SK-N-SH treated with all-trans-retinoic acid at 6 μM for 48 hours (cell line): ENCODE measurements around the gene ADAMTS17.
"Not testable (repeated sequence)": the region's sequence is repeated elsewhere in the genome, so short reads cannot be mapped to it uniquely, and the experiment has no call there.

Experiments used
- ATAC-seq: fragments of 200-7000 bp; cut with Tn5 transposase; 3 replicates; pipeline ENCODE4 v1.9.1; 2020; ENCODE audit warnings: mild to moderate bottlenecking, moderate library complexity
- BACH2 ChIP-seq: fragments of 250-450 bp; sonication (Bioruptor Pico); IDR thresholded peaks from 2 replicates; pipeline ENCODE4 v1.9.0; 2021; ENCODE audit warnings: mild to moderate bottlenecking, borderline replicate concordance
- CSDC2 ChIP-seq: fragments of 250-450 bp; sonication (Bioruptor Pico); IDR thresholded peaks from 2 replicates; pipeline ENCODE4 v1.5.0; 2020; ENCODE audit warnings: mild to moderate bottlenecking, moderate library complexity
- ESRRG ChIP-seq: fragments of 250-450 bp; sonication (Bioruptor Pico); IDR thresholded peaks from 2 replicates; pipeline ENCODE4 v1.6.1; 2021; ENCODE audit warnings: mild to moderate bottlenecking
- GLIS3 ChIP-seq: fragments of 250-450 bp; sonication (Bioruptor Pico); IDR thresholded peaks from 2 replicates; pipeline ENCODE4 v1.5.0; 2020; ENCODE audit warnings: mild to moderate bottlenecking, moderate library complexity
- ISL1 ChIP-seq: fragments of 250-450 bp; sonication (Bioruptor Pico); IDR thresholded peaks from 2 replicates; pipeline ENCODE4 v2.1.2; 2022; ENCODE audit warnings: mild to moderate bottlenecking, moderate library complexity
- OSR1 ChIP-seq: fragments of 250-450 bp; sonication (Bioruptor Pico); IDR thresholded peaks from 2 replicates; pipeline ENCODE4 v1.8.0; 2022; ENCODE audit warnings: moderate library complexity, mild to moderate bottlenecking, inconsistent platforms
- RARB ChIP-seq: fragments of 250-450 bp; sonication (Bioruptor Pico); IDR thresholded peaks from 2 replicates; pipeline ENCODE4 v1.8.0; 2021; ENCODE audit warnings: mild to moderate bottlenecking, moderate library complexity
- TCF4 ChIP-seq: fragments of 250-450 bp; sonication (Bioruptor Pico); IDR thresholded peaks from 2 replicates; pipeline ENCODE4 v1.8.0; 2021; ENCODE audit warnings: mild to moderate bottlenecking, moderate library complexity, borderline replicate concordance
- TOX ChIP-seq: fragments of 250-450 bp; sonication (Bioruptor Pico); IDR thresholded peaks from 2 replicates; pipeline ENCODE4 v1.8.0; 2021; ENCODE audit warnings: mild to moderate bottlenecking, moderate library complexity, borderline replicate concordance
- ZFP3 ChIP-seq: fragments of 250-450 bp; sonication (Bioruptor Pico); IDR thresholded peaks from 2 replicates; pipeline ENCODE4 v1.5.0; 2020; ENCODE audit warnings: mild to moderate bottlenecking, moderate library complexity
- ZFP30 ChIP-seq: fragments of 450-650 bp; formaldehyde crosslinking; IDR thresholded peaks from 2 replicates; pipeline ENCODE4 v1.5.0; 2022; ENCODE audit warnings: mild to moderate bottlenecking, moderate library complexity
- ZNF565 ChIP-seq: fragments of 450-650 bp; formaldehyde crosslinking; conservative IDR thresholded peaks from 2 replicates; pipeline ENCODE4 v1.5.0; 2020; ENCODE audit warnings: low read depth, mild to moderate bottlenecking, moderate library complexity
- ZNF70 ChIP-seq: fragments of 450-650 bp; formaldehyde crosslinking; IDR thresholded peaks from 2 replicates; pipeline ENCODE4 v1.5.0; 2020; ENCODE audit warnings: mild to moderate bottlenecking, moderate library complexity
- ZNF8 ChIP-seq: fragments of 450-650 bp; formaldehyde crosslinking; IDR thresholded peaks from 2 replicates; pipeline ENCODE4 v1.5.0; 2020; ENCODE audit warnings: mild to moderate bottlenecking, moderate library complexity
- TF ChIP-seq, protein P1 (sequence below): fragments of 250-450 bp; sonication (Bioruptor Pico); IDR thresholded peaks from 2 replicates; pipeline ENCODE4 v1.5.0; 2020; ENCODE audit warnings: mild to moderate bottlenecking, moderate library complexity
- TF ChIP-seq, protein P2 (sequence below): fragments of 250-450 bp; sonication (Bioruptor Pico); IDR thresholded peaks from 2 replicates; pipeline ENCODE4 v1.5.1; 2020; ENCODE audit warnings: low read depth, mild to moderate bottlenecking, moderate library complexity
- TF ChIP-seq, protein P3 (sequence below): fragments of 250-450 bp; sonication (Bioruptor Pico); IDR thresholded peaks from 2 replicates; pipeline ENCODE4 v1.8.0; 2020; ENCODE audit warnings: mild to moderate bottlenecking, moderate library complexity, borderline replicate concordance
- TF ChIP-seq, protein P4 (sequence below): fragments of 250-450 bp; sonication (Bioruptor Pico); IDR thresholded peaks from 2 replicates; pipeline ENCODE4 v1.8.0; 2021; ENCODE audit warnings: low read depth, mild to moderate bottlenecking, moderate library complexity, borderline replicate concordance

Gene ADAMTS17

DNA sequence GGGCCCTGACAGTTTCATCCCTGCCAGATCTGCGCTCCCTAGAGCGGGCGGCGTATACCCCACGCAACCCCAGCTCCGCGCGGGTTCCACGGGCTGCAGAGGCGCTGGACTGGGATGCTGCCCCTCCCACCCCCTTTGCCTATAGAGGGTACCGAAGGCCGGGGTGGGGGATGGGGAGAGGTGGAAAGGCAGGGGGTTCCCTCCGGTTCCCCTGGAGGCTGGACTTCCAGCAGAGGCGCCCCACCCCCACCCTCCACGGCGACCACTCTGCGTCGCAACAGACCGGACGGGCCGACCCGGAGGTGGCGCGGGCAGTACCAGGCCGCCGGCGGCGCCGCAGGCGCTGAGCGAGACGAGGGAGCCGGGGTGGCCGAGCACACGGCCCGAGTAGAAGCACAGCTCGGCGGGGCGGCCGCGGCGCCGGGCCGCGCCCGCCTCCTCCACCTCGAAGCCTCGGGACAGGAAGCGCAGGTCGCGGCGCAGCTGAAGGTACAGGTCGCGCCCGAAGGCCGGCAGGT lies 995 bp downstream of the ADAMTS17 start:
- ATAC-seq, result no peak
- TF ChIP-seq, protein P1, sequence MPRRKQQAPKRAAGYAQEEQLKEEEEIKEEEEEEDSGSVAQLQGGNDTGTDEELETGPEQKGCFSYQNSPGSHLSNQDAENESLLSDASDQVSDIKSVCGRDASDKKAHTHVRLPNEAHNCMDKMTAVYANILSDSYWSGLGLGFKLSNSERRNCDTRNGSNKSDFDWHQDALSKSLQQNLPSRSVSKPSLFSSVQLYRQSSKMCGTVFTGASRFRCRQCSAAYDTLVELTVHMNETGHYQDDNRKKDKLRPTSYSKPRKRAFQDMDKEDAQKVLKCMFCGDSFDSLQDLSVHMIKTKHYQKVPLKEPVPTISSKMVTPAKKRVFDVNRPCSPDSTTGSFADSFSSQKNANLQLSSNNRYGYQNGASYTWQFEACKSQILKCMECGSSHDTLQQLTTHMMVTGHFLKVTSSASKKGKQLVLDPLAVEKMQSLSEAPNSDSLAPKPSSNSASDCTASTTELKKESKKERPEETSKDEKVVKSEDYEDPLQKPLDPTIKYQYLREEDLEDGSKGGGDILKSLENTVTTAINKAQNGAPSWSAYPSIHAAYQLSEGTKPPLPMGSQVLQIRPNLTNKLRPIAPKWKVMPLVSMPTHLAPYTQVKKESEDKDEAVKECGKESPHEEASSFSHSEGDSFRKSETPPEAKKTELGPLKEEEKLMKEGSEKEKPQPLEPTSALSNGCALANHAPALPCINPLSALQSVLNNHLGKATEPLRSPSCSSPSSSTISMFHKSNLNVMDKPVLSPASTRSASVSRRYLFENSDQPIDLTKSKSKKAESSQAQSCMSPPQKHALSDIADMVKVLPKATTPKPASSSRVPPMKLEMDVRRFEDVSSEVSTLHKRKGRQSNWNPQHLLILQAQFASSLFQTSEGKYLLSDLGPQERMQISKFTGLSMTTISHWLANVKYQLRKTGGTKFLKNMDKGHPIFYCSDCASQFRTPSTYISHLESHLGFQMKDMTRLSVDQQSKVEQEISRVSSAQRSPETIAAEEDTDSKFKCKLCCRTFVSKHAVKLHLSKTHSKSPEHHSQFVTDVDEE, result no peak
- TF ChIP-seq RARB (CRISPR knock-in tag) (no peak), ZNF565 (CRISPR knock-in tag) (no peak), OSR1 (CRISPR knock-in tag) (no peak), ESRRG (CRISPR knock-in tag) (no peak), CSDC2 (no peak), TCF4 (no peak), ISL1 (CRISPR knock-in tag) (no peak), BACH2 (CRISPR knock-in tag) (no peak)
- TF ChIP-seq, protein P2, sequence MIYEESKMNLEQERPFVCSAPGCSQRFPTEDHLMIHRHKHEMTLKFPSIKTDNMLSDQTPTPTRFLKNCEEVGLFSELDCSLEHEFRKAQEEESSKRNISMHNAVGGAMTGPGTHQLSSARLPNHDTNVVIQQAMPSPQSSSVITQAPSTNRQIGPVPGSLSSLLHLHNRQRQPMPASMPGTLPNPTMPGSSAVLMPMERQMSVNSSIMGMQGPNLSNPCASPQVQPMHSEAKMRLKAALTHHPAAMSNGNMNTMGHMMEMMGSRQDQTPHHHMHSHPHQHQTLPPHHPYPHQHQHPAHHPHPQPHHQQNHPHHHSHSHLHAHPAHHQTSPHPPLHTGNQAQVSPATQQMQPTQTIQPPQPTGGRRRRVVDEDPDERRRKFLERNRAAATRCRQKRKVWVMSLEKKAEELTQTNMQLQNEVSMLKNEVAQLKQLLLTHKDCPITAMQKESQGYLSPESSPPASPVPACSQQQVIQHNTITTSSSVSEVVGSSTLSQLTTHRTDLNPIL (CRISPR knock-in tag), result no peak
- TF ChIP-seq, protein P3, sequence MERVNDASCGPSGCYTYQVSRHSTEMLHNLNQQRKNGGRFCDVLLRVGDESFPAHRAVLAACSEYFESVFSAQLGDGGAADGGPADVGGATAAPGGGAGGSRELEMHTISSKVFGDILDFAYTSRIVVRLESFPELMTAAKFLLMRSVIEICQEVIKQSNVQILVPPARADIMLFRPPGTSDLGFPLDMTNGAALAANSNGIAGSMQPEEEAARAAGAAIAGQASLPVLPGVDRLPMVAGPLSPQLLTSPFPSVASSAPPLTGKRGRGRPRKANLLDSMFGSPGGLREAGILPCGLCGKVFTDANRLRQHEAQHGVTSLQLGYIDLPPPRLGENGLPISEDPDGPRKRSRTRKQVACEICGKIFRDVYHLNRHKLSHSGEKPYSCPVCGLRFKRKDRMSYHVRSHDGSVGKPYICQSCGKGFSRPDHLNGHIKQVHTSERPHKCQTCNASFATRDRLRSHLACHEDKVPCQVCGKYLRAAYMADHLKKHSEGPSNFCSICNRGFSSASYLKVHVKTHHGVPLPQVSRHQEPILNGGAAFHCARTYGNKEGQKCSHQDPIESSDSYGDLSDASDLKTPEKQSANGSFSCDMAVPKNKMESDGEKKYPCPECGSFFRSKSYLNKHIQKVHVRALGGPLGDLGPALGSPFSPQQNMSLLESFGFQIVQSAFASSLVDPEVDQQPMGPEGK, result no peak

DNA sequence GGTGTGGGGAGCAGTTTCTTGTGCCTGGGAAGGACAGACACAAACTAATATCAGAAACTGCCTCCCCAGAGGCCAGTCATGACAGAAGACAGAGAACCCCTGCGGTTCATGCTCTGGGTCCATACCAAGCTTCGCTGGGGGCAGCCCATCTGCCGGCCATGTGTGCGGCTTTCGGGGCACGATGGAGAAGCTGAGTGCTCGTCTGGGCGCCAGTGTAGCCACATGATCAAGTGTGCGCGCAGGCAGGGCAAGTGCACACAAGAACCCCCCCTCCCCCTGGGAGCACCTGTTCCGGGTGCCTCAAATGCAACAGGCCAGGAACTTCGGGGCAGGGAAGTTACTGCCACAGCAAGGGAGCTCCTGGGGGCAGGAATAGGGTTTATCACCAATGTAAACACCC lies 1.8 kb downstream of the ADAMTS17 start:
- no peak for ATAC-seq
- TF ChIP-seq ZFP3 (CRISPR knock-in tag), result no peak
- no peak for TF ChIP-seq ZNF70 (CRISPR knock-in tag)
- TF ChIP-seq, protein P3, result no peak
- TF ChIP-seq, protein P2 (CRISPR knock-in tag), result no peak
- TF ChIP-seq ZNF8 (CRISPR knock-in tag), result no peak

DNA sequence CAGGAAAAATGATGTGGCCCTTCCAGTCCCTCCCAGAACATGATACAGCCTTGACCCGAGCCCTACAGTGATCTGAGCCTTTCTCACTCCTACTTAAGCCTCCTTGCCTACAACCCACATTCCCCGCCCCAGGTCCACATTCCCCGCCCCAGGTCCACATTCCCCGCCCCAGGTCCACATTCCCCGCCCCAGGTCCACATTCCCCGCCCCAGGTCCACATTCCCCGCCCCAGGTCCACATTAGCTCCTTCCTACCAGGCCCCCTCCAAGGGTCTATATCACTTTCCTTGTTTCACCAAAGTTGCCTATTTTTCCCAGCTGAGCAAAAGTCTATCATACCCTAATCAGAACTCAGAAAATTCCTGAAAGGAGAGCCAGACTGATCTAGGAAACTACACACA lies 2.3 kb downstream of the ADAMTS17 start:
- not testable (repeated sequence) for ATAC-seq

DNA sequence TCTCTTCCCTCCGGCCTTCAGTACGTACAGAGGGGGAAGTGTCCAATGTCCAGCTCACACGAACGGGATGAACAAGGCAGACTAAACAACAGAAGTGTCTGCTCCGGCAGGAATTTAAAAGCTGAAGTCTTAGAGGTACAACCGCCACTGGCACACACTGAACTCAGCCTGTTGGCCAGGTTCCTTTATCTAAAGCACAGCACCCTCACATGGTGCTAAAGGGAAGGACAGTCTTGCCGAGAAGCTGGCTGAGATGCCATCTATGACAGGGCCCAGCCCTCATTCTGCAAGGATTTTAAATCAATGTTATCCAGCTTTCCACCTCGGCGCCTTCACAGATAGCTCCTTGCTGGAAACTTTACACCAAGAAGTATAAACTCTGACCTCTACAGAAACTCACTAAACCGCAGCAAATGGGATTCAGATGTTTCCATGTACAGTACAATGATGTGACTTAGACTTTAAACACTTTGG lies 2.8 kb downstream of the ADAMTS17 start:
- ATAC-seq, result peak; percentile 41; the same call in 1 of the 3 replicates
- no peak for TF ChIP-seq GLIS3
- TF ChIP-seq TOX (CRISPR knock-in tag), result no peak
- TF ChIP-seq ZFP3 (CRISPR knock-in tag), result no peak
- TF ChIP-seq OSR1 (CRISPR knock-in tag), result no peak
- no peak for TF ChIP-seq ZNF70 (CRISPR knock-in tag)
- no peak for TF ChIP-seq ZFP30 (CRISPR knock-in tag)
- no peak for TF ChIP-seq ISL1 (CRISPR knock-in tag)
- TF ChIP-seq ZNF8 (CRISPR knock-in tag), result no peak

DNA sequence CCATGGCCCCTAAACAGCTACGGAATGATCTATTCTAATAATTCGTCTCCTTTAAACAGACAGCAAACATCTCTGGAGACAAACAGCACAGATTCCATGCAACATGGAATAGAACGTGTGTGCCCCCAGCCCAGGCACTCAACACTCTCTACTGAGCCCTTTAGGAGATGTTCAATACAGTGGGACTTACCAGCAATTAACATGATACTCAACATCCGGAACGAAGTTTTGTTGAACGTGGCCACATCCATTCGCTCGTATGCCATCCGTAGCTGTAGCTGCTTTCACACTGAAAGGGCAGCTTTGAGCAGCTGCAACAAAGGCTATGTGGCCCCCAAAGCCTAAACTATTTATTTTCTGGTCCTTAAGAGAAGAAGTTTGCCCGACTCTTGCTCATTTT lies 3.5 kb downstream of the ADAMTS17 start:
- no peak for ATAC-seq
- TF ChIP-seq OSR1 (CRISPR knock-in tag), result no peak
- no peak for TF ChIP-seq ESRRG (CRISPR knock-in tag)
- TF ChIP-seq, protein P3, result no peak
- TF ChIP-seq, protein P1, result no peak
- TF ChIP-seq, protein P4, sequence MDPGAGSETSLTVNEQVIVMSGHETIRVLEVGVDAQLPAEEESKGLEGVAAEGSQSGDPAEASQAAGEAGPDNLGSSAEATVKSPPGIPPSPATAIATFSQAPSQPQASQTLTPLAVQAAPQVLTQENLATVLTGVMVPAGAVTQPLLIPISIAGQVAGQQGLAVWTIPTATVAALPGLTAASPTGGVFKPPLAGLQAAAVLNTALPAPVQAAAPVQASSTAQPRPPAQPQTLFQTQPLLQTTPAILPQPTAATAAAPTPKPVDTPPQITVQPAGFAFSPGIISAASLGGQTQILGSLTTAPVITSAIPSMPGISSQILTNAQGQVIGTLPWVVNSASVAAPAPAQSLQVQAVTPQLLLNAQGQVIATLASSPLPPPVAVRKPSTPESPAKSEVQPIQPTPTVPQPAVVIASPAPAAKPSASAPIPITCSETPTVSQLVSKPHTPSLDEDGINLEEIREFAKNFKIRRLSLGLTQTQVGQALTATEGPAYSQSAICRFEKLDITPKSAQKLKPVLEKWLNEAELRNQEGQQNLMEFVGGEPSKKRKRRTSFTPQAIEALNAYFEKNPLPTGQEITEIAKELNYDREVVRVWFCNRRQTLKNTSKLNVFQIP, result no peak
